Prostate gland (tissue), 2 donors: Measurements from ENCODE around the gene MYO5A. TPM values are rescaled to one million over a fixed set of nuclear protein-coding genes. Genes with fewer than 3 reads are reported as not detected.
A peak's percentile ranks its signal among the peaks of the same experiment; 100 is the strongest.
"Not testable (repeated sequence)": the region's sequence is repeated elsewhere in the genome, so short reads cannot be mapped to it uniquely, and the experiment has no call there.

ENCODE experiments used
- DNase-seq: peaks from one replicate; pipeline ENCODE4 v3.0.0-alpha.2; 2019; ENCODE audit warnings: low spot score
- H3K27ac ChIP-seq, 2 donors: fragments of 200-600 bp; sonication (generic); 2 replicates each; pipeline ENCODE4 v1.5.1; 2017 to 2019
- H3K27me3 ChIP-seq: fragments of 200-600 bp; sonication (generic); replicated peaks from 2 replicates; pipeline ENCODE4 v1.5.1; 2019; ENCODE audit not compliant: insufficient read depth
- H3K36me3 ChIP-seq, 2 donors: fragments of 200-600 bp; sonication (generic); 1 replicate in 1 of 2; 2 replicates in 1 of 2; pipeline versions ENCODE4 v1.5.1 to v1.8.1; 2017 to 2019
- H3K4me1 ChIP-seq: fragments of 200-600 bp; sonication (generic); replicated peaks from 2 replicates; pipeline ENCODE4 v1.5.1; 2019
- H3K4me3 ChIP-seq, 2 donors: fragments of 200-600 bp; sonication (generic); 2 replicates each; pipeline ENCODE4 v1.5.1; 2017 to 2019
- H3K9me3 ChIP-seq: fragments of 200-600 bp; sonication (generic); 2 replicates; pipeline ENCODE4 v1.5.1; 2017
- CTCF ChIP-seq, 4 experiments: fragments of 200-600 bp in 2 of 4; fragments of 450-650 bp in 2 of 4; sonication (generic) in 2 of 4; IDR thresholded peaks; 1 replicate in 3 of 4; 2 replicates in 1 of 4; pipeline ENCODE4 v1.5.1; 2016 to 2019; ENCODE audit warnings: antibody characterized with exemption in 4 of 4, mild to moderate bottlenecking in 2 of 4, moderate library complexity in 2 of 4
- POLR2A ChIP-seq: fragments of 450-650 bp; IDR thresholded peaks from one replicate; pipeline ENCODE4 v1.6.1; 2016; ENCODE audit warnings: antibody characterized with exemption, mild to moderate bottlenecking
- POLR2AphosphoS5 ChIP-seq: sonication (generic); formaldehyde crosslinking; IDR thresholded peaks from one replicate; pipeline ENCODE4 v1.6.1; 2017; ENCODE audit warnings: antibody characterized with exemption
- WGBS: methylation state at CpG from one replicate; pipeline ENCODE4 v1.1.5; 2018; 5-methylcytosine and 5-hydroxymethylcytosine counted together
- intact Hi-C: fragments of 100-400 bp; cut with DNase I; formaldehyde crosslinking; loops from one replicate; pipeline ENCODE4 v1.14.2; 2022
- total RNA-seq, 2 donors: library from RNA; depleted of rRNA; stranded (reverse); fragments of >200 nt; gene quantifications; one replicate each; pipeline ENCODE4 v1.1.0, GENCODE V29; 2016

The MYO5A gene
- 10 to 100 TPM; 24.9 to 41.9 TPM for total RNA-seq

GRCh38 chr15:52528564-52529340, at the start of gene MYO5A:
Gene MYO5A, minus strand, starts transcription at chr15:52528880. Its CDS starts 74 bp downstream, at chr15:52528806.
- intact Hi-C loops, result loop anchor here (10.0 kb wide), 2 partner anchors 206 to 264 kb away; no protein-coding TSS in a partner anchor
- DNase-seq, result peak; percentile 63
- TF ChIP-seq CTCF (IDR thresholded peaks at IDR 0.05), result peak in 2 of 4 experiments; percentile 8 to 12
- peak; percentile 44 for TF ChIP-seq POLR2A
- peak; percentile 9 for TF ChIP-seq POLR2AphosphoS5
- Histone ChIP-seq H3K4me1 (no peaks in the 10 kb centered on the region), H3K36me3 (no peaks in the 10 kb centered on the region), H3K27ac (peak within 1 kb of the TSS; percentile 65 to 81), H3K27me3 (no peaks in the 10 kb centered on the region), H3K9me3 (no peaks in the 10 kb centered on the region), H3K4me3 (peak within 1 kb of the TSS; percentile 81 to 88)
- under 1% methylated on average over 68 of the region's 103 CpGs for WGBS

- Histone ChIP-seq H3K9me3 (no peaks in the 10 kb centered on the region), H3K4me1 (no peaks in the 10 kb centered on the region), H3K4me3 (no peak overlapping the region), H3K27ac (no peak overlapping the region), H3K36me3 (no peaks in the 10 kb centered on the region), H3K27me3 (no peaks in the 10 kb centered on the region)
- intact Hi-C loops, result no loop called here
- DNase-seq, result no peak
- TF ChIP-seq POLR2A (no peak), CTCF (IDR thresholded peaks at IDR 0.05) (no peak), POLR2AphosphoS5 (no peak)
- WGBS, result 91% methylated on average over 2 of the region's 2 CpGs
Measured at GRCh38 chr15:52576692-52577091, 48.0 kb upstream of the MYO5A start.

GRCh38 chr15:52575573-52575972, 46.9 kb upstream of the MYO5A start:
- WGBS, result 83% methylated on average over 7 of the region's 7 CpGs
- DNase-seq, H3K4me1 ChIP-seq, H3K27me3 ChIP-seq, intact Hi-C loops, H3K36me3 ChIP-seq, H3K9me3 ChIP-seq, H3K27ac ChIP-seq, H3K4me3 ChIP-seq: not testable (repeated sequence)

- TF ChIP-seq POLR2A (no peak), CTCF (IDR thresholded peaks at IDR 0.05) (no peak), POLR2AphosphoS5 (no peak)
- intact Hi-C loops, result no loop called here
Measured at GRCh38 chr15:52575072-52575471, 46.4 kb upstream of the MYO5A start.

GRCh38 chr15:52574623-52575022, 45.9 kb upstream of the MYO5A start:
- intact Hi-C loops, H3K27me3 ChIP-seq, H3K4me1 ChIP-seq, H3K4me3 ChIP-seq, DNase-seq, H3K9me3 ChIP-seq, H3K27ac ChIP-seq, H3K36me3 ChIP-seq: not testable (repeated sequence)
- WGBS, result 98% methylated on average over 3 of the region's 3 CpGs

More at GRCh38 chr15:52575072-52575471, 46.4 kb upstream of the MYO5A start:
- Histone ChIP-seq H3K36me3 (no peaks in the 10 kb centered on the region), H3K27ac (no peak overlapping the region), H3K27me3 (no peaks in the 10 kb centered on the region), H3K4me3 (no peak overlapping the region), H3K4me1 (no peaks in the 10 kb centered on the region), H3K9me3 (no peaks in the 10 kb centered on the region)
- DNase-seq, result no peak
- whole genome bisulfite sequencing, result 96% methylated on average over 2 of the region's 2 CpGs
